GM12878 (cell line): Measurements from ENCODE around the gene GMIP.

Experiments used
- CEBPB ChIP-seq, 2 experiments: fragments of 150-350 bp in 1 of 2; IDR thresholded peaks; 2 replicates each; pipeline ENCODE4 v1.6.1; 2012 to 2014; ENCODE audit warnings: low read depth in 2 of 2, low read length in 2 of 2, borderline replicate concordance in 1 of 2, inconsistent platforms in 1 of 2
- MTA2 ChIP-seq: fragments of 450-650 bp; IDR thresholded peaks from 2 replicates; pipeline ENCODE4 v1.6.1; 2016; ENCODE audit warnings: low read depth, mild to moderate bottlenecking, moderate library complexity
- MYC ChIP-seq: IDR thresholded peaks from 2 replicates; pipeline ENCODE4 v1.6.1; 2011; ENCODE audit warnings: mild to moderate bottlenecking, low read length, moderate library complexity, inconsistent platforms; ENCODE audit not compliant: insufficient read depth, insufficient replicate concordance, insufficient read length, severe bottlenecking
- NRF1 ChIP-seq: conservative IDR thresholded peaks from 2 replicates; pipeline ENCODE4 v1.6.1; 2011; ENCODE audit warnings: mild to moderate bottlenecking, low read depth, low read length, improper control_type of control experiment
- ZNF384 ChIP-seq: IDR thresholded peaks from 2 replicates; pipeline ENCODE4 v1.6.1; 2012; ENCODE audit warnings: low read depth, mild to moderate bottlenecking, low read length, improper control_type of control experiment, borderline replicate concordance
- TF ChIP-seq, protein P1 (sequence below), 3 experiments: IDR thresholded peaks in 2 of 3; conservative IDR thresholded peaks in 1 of 3; 2 replicates each; pipeline ENCODE4 v1.5.1; 2011; ENCODE audit warnings: low read depth in 3 of 3, low read length in 3 of 3, mild to moderate bottlenecking in 3 of 3, control low read depth in 2 of 3, moderate library complexity in 2 of 3, inconsistent platforms in 1 of 3, mixed read lengths in 1 of 3; ENCODE audit not compliant: control insufficient read depth in 2 of 3, insufficient read depth in 1 of 3; ENCODE audit errors: extremely low read depth in 1 of 3
- TF ChIP-seq, protein P2 (sequence below): IDR thresholded peaks from 2 replicates; pipeline ENCODE4 v1.6.1; 2012; ENCODE audit warnings: mild to moderate bottlenecking, low read depth, low read length

DNA sequence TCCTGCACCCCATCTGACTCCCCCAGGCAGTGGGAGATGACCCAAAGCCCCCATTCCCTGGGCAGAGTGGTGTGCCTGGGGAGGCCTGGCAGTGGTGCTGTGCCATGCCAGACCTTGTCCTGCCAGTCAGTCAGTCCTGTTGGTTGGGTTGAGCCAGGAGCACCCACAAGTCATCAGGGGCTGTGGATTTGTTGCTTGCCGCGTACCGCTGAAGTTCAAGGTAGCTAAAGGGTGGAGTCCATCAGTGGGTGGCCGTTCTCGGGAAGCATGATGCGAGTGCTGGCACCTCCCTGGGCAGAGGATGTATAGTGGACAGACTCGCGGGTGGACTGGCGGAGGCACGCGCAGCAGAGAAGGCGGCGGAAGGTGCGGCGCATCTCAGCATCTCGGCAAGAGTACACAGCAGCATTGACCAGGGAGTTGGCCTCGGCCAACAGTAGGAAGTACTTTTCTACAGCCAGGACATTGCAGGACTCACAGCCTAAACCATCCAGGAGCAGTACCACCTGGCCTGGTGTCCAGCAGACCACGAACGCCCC lies 19.4 kb downstream of the GMIP start:
- TF ChIP-seq, protein P1, sequence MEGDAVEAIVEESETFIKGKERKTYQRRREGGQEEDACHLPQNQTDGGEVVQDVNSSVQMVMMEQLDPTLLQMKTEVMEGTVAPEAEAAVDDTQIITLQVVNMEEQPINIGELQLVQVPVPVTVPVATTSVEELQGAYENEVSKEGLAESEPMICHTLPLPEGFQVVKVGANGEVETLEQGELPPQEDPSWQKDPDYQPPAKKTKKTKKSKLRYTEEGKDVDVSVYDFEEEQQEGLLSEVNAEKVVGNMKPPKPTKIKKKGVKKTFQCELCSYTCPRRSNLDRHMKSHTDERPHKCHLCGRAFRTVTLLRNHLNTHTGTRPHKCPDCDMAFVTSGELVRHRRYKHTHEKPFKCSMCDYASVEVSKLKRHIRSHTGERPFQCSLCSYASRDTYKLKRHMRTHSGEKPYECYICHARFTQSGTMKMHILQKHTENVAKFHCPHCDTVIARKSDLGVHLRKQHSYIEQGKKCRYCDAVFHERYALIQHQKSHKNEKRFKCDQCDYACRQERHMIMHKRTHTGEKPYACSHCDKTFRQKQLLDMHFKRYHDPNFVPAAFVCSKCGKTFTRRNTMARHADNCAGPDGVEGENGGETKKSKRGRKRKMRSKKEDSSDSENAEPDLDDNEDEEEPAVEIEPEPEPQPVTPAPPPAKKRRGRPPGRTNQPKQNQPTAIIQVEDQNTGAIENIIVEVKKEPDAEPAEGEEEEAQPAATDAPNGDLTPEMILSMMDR (IDR thresholded peaks at IDR 0.05 in 2 of 3, conservative IDR thresholded peaks at IDR 0.05 in 1 of 3; ENCODE audit: control insufficient read depth in 2 of 3, extremely low read depth in 1 of 3, insufficient read depth in 1 of 3, low read depth in 3 of 3, low read length in 3 of 3): 0 out of 6 replicates have a peak, but pooled peaks of 1 of the 3 experiments have one; percentile 1
- TF ChIP-seq MTA2: no peak
- TF ChIP-seq ZNF384: no peak
- TF ChIP-seq NRF1: no peak
- TF ChIP-seq CEBPB (IDR thresholded peaks at IDR 0.05; ENCODE audit: borderline replicate concordance in 1 of 2, low read depth in 2 of 2, low read length in 2 of 2): no peak
- TF ChIP-seq MYC: no peak
- TF ChIP-seq, protein P2, sequence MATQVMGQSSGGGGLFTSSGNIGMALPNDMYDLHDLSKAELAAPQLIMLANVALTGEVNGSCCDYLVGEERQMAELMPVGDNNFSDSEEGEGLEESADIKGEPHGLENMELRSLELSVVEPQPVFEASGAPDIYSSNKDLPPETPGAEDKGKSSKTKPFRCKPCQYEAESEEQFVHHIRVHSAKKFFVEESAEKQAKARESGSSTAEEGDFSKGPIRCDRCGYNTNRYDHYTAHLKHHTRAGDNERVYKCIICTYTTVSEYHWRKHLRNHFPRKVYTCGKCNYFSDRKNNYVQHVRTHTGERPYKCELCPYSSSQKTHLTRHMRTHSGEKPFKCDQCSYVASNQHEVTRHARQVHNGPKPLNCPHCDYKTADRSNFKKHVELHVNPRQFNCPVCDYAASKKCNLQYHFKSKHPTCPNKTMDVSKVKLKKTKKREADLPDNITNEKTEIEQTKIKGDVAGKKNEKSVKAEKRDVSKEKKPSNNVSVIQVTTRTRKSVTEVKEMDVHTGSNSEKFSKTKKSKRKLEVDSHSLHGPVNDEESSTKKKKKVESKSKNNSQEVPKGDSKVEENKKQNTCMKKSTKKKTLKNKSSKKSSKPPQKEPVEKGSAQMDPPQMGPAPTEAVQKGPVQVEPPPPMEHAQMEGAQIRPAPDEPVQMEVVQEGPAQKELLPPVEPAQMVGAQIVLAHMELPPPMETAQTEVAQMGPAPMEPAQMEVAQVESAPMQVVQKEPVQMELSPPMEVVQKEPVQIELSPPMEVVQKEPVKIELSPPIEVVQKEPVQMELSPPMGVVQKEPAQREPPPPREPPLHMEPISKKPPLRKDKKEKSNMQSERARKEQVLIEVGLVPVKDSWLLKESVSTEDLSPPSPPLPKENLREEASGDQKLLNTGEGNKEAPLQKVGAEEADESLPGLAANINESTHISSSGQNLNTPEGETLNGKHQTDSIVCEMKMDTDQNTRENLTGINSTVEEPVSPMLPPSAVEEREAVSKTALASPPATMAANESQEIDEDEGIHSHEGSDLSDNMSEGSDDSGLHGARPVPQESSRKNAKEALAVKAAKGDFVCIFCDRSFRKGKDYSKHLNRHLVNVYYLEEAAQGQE: no peak
